ENCODE results near the gene CELF1.

CELF1 gene

DNA sequence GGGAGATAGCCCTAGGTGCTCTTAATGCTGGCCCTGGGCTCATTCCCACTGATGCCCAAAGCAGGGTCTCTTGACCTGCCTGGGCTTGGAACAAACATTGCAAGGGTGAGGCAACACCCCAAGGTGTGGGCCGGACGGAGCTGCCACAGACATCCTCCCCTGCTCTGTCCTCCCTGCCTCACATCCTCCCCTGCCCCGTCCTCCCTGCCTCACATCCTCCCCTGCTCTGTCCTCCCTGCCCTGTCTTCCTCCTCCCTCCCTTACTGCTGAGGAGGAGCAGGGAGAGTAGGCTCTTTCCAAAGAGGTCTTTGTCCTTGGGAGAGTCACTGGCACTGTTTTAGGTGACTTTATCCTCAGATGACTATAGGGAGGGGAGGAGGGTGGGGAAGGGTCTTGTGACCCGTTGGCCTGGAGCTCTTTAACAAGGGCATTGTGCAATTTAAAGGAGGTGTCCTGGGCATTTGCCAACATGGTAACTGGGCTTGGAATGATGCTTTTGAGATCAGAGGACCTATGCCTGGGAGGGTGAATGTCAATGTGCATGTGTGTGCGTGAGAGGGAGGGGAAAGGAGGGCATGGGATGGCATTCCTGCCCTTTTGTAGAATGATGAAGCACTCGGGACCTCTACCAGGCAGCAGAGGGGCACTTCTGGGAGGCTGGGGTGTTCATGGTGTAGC lies 34.2 kb upstream of the CELF1 start:
- TF ChIP-seq, protein P1, sequence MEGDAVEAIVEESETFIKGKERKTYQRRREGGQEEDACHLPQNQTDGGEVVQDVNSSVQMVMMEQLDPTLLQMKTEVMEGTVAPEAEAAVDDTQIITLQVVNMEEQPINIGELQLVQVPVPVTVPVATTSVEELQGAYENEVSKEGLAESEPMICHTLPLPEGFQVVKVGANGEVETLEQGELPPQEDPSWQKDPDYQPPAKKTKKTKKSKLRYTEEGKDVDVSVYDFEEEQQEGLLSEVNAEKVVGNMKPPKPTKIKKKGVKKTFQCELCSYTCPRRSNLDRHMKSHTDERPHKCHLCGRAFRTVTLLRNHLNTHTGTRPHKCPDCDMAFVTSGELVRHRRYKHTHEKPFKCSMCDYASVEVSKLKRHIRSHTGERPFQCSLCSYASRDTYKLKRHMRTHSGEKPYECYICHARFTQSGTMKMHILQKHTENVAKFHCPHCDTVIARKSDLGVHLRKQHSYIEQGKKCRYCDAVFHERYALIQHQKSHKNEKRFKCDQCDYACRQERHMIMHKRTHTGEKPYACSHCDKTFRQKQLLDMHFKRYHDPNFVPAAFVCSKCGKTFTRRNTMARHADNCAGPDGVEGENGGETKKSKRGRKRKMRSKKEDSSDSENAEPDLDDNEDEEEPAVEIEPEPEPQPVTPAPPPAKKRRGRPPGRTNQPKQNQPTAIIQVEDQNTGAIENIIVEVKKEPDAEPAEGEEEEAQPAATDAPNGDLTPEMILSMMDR (conservative IDR thresholded peaks at IDR 0.05) = no peak
- no peak for TF ChIP-seq ZFX (IDR thresholded peaks at IDR 0.05)
- no peak overlapping the region for H3K27ac ChIP-seq

DNA sequence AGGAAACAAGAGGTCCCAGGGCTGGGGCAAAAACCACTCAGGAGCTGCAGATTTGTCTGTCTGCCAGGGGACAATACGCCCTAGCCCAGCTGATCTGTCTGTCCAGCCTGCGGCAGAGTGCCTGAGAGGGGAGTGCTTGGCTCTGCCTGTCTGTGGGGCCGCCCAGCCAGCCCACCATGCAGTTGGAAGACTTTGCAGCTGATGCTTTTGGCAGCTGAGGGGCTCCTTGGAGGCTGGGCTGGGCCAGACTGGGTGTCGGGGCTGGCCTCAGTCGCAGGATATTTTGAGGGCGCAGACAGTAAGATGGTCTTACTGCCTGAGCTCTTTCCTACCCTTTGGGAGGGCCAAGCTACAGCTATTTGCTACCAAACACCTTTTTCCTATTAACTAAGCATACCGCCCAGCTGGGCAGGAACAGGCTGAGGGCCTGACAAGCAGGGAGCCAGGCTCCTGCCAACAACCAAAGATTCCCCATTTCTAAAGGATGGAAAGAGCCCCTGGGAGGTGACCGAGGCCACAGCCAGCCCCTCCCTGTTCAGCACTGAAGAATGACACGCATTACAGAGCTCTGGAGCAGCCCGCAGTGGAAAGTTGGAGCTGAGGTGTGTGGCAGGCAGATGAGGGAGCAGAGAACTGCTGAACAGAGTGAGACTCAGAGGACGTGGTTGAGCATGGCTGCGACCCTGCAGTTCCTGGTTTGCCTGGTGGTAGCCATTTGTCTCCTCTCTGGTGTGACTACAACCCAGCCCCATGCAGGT lies 33.3 kb upstream of the CELF1 start, which contains the start of gene FAM180B:
Gene FAM180B (plus strand): TSS at position 581 of the 758 bp plus-strand sequence. CDS start 91 bp downstream, at position 672.
- no peak within 1 kb of the TSS for H3K27ac ChIP-seq
- no peak for TF ChIP-seq ZFX (IDR thresholded peaks at IDR 0.05)
- TF ChIP-seq, protein P1 (conservative IDR thresholded peaks at IDR 0.05) = no peak

DNA sequence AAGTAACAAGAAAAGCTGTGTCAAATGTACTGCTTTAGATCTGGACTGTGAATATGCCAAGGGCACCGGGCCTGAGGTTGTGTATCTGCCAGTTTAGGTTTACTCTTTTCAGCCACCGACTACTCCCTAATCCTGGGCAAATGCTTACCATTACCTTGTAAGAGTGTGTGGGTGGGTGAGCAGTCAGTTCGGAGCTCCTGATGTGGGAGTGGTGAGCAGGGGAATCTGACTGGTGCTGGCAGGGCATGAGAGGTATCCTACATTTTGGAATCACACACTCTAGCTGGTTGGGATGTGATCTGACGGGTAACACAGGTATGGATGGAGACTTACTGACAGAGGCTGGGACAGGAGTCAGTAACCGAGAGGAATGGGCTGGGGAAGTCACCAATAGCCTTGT lies 30.9 kb upstream of the CELF1 start:
- no peak overlapping the region for H3K27ac ChIP-seq
- TF ChIP-seq, protein P1 (conservative IDR thresholded peaks at IDR 0.05) = no peak
- TF ChIP-seq ZFX (IDR thresholded peaks at IDR 0.05) = no peak

GRCh38 chr11:47578524-47579494 lies 25.9 kb upstream of the CELF1 start, which contains the start of the genes KBTBD4 and NDUFS3:
TSS of gene KBTBD4 (minus strand) at chr11:47578970. CDS start at chr11:47578951, 19 bp downstream.
TSS of gene NDUFS3 (plus strand) at chr11:47579074. CDS start at chr11:47579092, 18 bp downstream.
- peak within 1 kb of the TSS; percentile 98 for H3K27ac ChIP-seq
- TF ChIP-seq ZFX (IDR thresholded peaks at IDR 0.05) = peak; percentile 59
- TF ChIP-seq, protein P1 (conservative IDR thresholded peaks at IDR 0.05) = no peak

GRCh38 chr11:47577460-47578041 lies 24.6 kb upstream of the CELF1 start:
- peak overlapping the region; percentile 98 for H3K27ac ChIP-seq
- TF ChIP-seq ZFX (IDR thresholded peaks at IDR 0.05) = no peak
- TF ChIP-seq, protein P1 (conservative IDR thresholded peaks at IDR 0.05) = no peak

- no peak overlapping the region for H3K27ac ChIP-seq
- TF ChIP-seq ZFX (IDR thresholded peaks at IDR 0.05) = no peak
- TF ChIP-seq, protein P1 (conservative IDR thresholded peaks at IDR 0.05) = no peak
Measured at GRCh38 chr11:47573321-47573720, 20.4 kb upstream of the CELF1 start.

Measured in C4-2B (cell line).